SK-N-SH (cell line): Measurements from ENCODE around the gene ECSCR. TPM values are rescaled to one million over a fixed set of nuclear protein-coding genes. Genes with fewer than 3 reads are reported as not detected.

Source experiments
- CTCF ChIA-PET: fragments of 300-600, 350-600 bp; formaldehyde crosslinking; extraction: SDS; loops from one replicate; lab custom pipeline; 2021; lab: Yijun Ruan, JAX
- POLR2A ChIA-PET: fragments of 350-600 bp; sonication (Branson Sonifier 250); formaldehyde crosslinking; extraction: SDS; loops from one replicate; lab custom pipeline; 2020; ENCODE audit warnings: antibody characterized with exemption, inconsistent platforms; lab: Yijun Ruan, JAX
- DNase-seq: peaks from one replicate; pipeline ENCODE4 v3.0.0; 2012
- H2AFZ ChIP-seq: fragments of 200-600 bp; sonication (generic); 2 replicates; pipeline ENCODE4 v1.8.1; 2016; ENCODE audit warnings: antibody characterized with exemption, mild to moderate bottlenecking, low read depth
- H3F3A ChIP-seq: fragments of 200-600 bp; sonication (generic); replicated peaks from 2 replicates; pipeline ENCODE3; 2016; ENCODE audit warnings: antibody characterized with exemption, mild to moderate bottlenecking; ENCODE audit not compliant: insufficient read depth
- H3K27ac ChIP-seq, 2 experiments: fragments of 200-500 bp in 1 of 2; fragments of 200-600 bp in 1 of 2; sonication (Bioruptor generic) in 1 of 2; sonication (generic), shearing (Covaris generic) in 1 of 2; 2 replicates each; pipeline versions ENCODE4 v1.5.1 to v1.6.1; 2014 to 2016; ENCODE audit warnings: low read depth in 2 of 2, inconsistent platforms in 1 of 2, low read length in 1 of 2, mild to moderate bottlenecking in 1 of 2, mixed read lengths in 1 of 2
- H3K27me3 ChIP-seq: fragments of 200-600 bp; sonication (generic), shearing (Covaris generic); 2 replicates; pipeline ENCODE4 v1.6.1; 2016; ENCODE audit warnings: mixed run types; ENCODE audit not compliant: insufficient read depth
- H3K36me3 ChIP-seq, 2 experiments: fragments of 200-500 bp in 1 of 2; fragments of 200-600 bp in 1 of 2; sonication (Bioruptor generic) in 1 of 2; sonication (generic) in 1 of 2; replicated peaks in 1 of 2; 2 replicates each; pipeline versions ENCODE3 to v1.5.1; 2014 to 2016; ENCODE audit warnings: low read length in 1 of 2, mild to moderate bottlenecking in 1 of 2; ENCODE audit not compliant: insufficient read depth in 2 of 2, control insufficient read depth in 1 of 2
- H3K4me1 ChIP-seq, 2 experiments: fragments of 200-500 bp in 1 of 2; fragments of 200-600 bp in 1 of 2; sonication (Bioruptor generic) in 1 of 2; sonication (generic), shearing (Covaris generic) in 1 of 2; 2 replicates each; pipeline versions ENCODE4 v1.5.1 to v1.6.1; 2014 to 2016; ENCODE audit warnings: low read depth in 1 of 2, low read length in 1 of 2, mixed run types in 1 of 2; ENCODE audit not compliant: insufficient read depth in 2 of 2, control insufficient read depth in 1 of 2
- H3K4me2 ChIP-seq: fragments of 200-600 bp; sonication (generic), shearing (Covaris generic); 2 replicates; pipeline ENCODE4 v1.6.1; 2017; ENCODE audit warnings: mixed run types
- H3K4me3 ChIP-seq, 2 experiments: fragments of 200-500 bp in 1 of 2; fragments of 200-600 bp in 1 of 2; sonication (Bioruptor generic) in 1 of 2; sonication (generic), shearing (Covaris generic) in 1 of 2; 2 replicates each; pipeline versions ENCODE4 v1.5.1 to v1.8.1; 2014 to 2016; ENCODE audit warnings: low read depth in 2 of 2, inconsistent platforms in 1 of 2, low read length in 1 of 2, mild to moderate bottlenecking in 1 of 2, mixed read lengths in 1 of 2, moderate library complexity in 1 of 2
- H3K79me2 ChIP-seq: fragments of 200-600 bp; sonication (generic); 2 replicates; pipeline ENCODE4 v1.8.1; 2017; ENCODE audit warnings: mild to moderate bottlenecking; ENCODE audit not compliant: insufficient read depth
- H3K9ac ChIP-seq: fragments of 200-600 bp; sonication (generic); 2 replicates; pipeline ENCODE4 v1.6.1; 2017; ENCODE audit warnings: mixed run types
- H3K9me2 ChIP-seq: fragments of 200-600 bp; sonication (generic); 2 replicates; pipeline ENCODE4 v1.6.1; 2017; ENCODE audit warnings: mixed run types
- H3K9me3 ChIP-seq: fragments of 200-600 bp; sonication (generic); 2 replicates; pipeline ENCODE4 v1.6.1; 2017; ENCODE audit warnings: mixed run types, mild to moderate bottlenecking, moderate library complexity
- H4K20me1 ChIP-seq: fragments of 200-600 bp; sonication (generic); 2 replicates; pipeline ENCODE4 v1.6.1; 2017; ENCODE audit warnings: mild to moderate bottlenecking, mixed run types; ENCODE audit not compliant: insufficient read depth
- CHD2 ChIP-seq: fragments of 150-350 bp; IDR thresholded peaks from 2 replicates; pipeline ENCODE4 v1.6.1; 2018; ENCODE audit warnings: low read length; ENCODE audit not compliant: partially characterized antibody
- ELF1 ChIP-seq: IDR thresholded peaks from 2 replicates; pipeline ENCODE4 v1.4.0; 2012
- FOSL2 ChIP-seq: IDR thresholded peaks from 2 replicates; pipeline ENCODE4 v1.4.0; 2012; ENCODE audit warnings: low read depth, mild to moderate bottlenecking, moderate library complexity, borderline replicate concordance
- FOXM1 ChIP-seq: IDR thresholded peaks from 2 replicates; pipeline ENCODE4 v1.4.0; 2012; ENCODE audit warnings: low read depth, mild to moderate bottlenecking
- IRF3 ChIP-seq: fragments of 150-350 bp; IDR thresholded peaks from 2 replicates; pipeline ENCODE4 v1.6.1; 2016; ENCODE audit warnings: mild to moderate bottlenecking, low read depth, low read length
- JUND ChIP-seq: IDR thresholded peaks from 2 replicates; pipeline ENCODE4 v1.4.0; 2012
- MEF2A ChIP-seq: IDR thresholded peaks from 2 replicates; pipeline ENCODE4 v1.4.0; 2012; ENCODE audit warnings: low read depth, borderline replicate concordance
- MXI1 ChIP-seq: IDR thresholded peaks from 2 replicates; pipeline ENCODE4 v1.6.1; 2012; ENCODE audit warnings: mild to moderate bottlenecking, low read depth, low read length, improper control_type of control experiment
- POLR2AphosphoS5 ChIP-seq: IDR thresholded peaks from 2 replicates; pipeline ENCODE4 v1.6.1; 2012; ENCODE audit warnings: low read depth, low read length
- RAD21 ChIP-seq: IDR thresholded peaks from 2 replicates; pipeline ENCODE4 v1.6.1; 2012; ENCODE audit warnings: mild to moderate bottlenecking, low read length
- RFX5 ChIP-seq: IDR thresholded peaks from 2 replicates; pipeline ENCODE4 v1.6.1; 2012; ENCODE audit warnings: mild to moderate bottlenecking, improper control_type of control experiment, low read length
- SIN3A ChIP-seq: IDR thresholded peaks from 2 replicates; pipeline ENCODE4 v1.6.1; 2012; ENCODE audit warnings: low read depth, mild to moderate bottlenecking, low read length, moderate library complexity, borderline replicate concordance
- TAF1 ChIP-seq: IDR thresholded peaks from 2 replicates; pipeline ENCODE4 v1.6.1; 2012; ENCODE audit warnings: low read depth, mild to moderate bottlenecking, low read length, moderate library complexity, borderline replicate concordance
- TEAD4 ChIP-seq: IDR thresholded peaks from 2 replicates; pipeline ENCODE4 v1.4.0; 2012; ENCODE audit warnings: mild to moderate bottlenecking, borderline replicate concordance; ENCODE audit not compliant: insufficient read depth
- YY1 ChIP-seq: IDR thresholded peaks from 2 replicates; pipeline ENCODE4 v1.4.0; 2012; ENCODE audit warnings: low read depth, mild to moderate bottlenecking
- ZBTB33 ChIP-seq: IDR thresholded peaks from 2 replicates; pipeline ENCODE4 v1.4.0; 2012; ENCODE audit warnings: low read depth, borderline replicate concordance
- WGBS: methylation state at CpG from one replicate; pipeline ENCODE4 v1.1.6; 2017; ENCODE audit warnings: low lambda C conversion rate; 5-methylcytosine and 5-hydroxymethylcytosine counted together
- polyA plus RNA-seq, 3 experiments: library from polyadenylated mRNA; depleted of rRNA; stranded (reverse); fragments of >200 nt; gene quantifications; 2 replicates each; pipeline ENCODE4 v1.2.3, GENCODE V29; 2012

Gene ECSCR
- polyA plus RNA-seq, 1 of the 3 experiments (the other 2 are of a cell fraction): 10.9 TPM

- H3K4me2 ChIP-seq: no peak overlapping the region
- no peaks in the 10 kb centered on the region for H3K9me2 ChIP-seq
- H3K27ac ChIP-seq: no peak overlapping the region
- ChIA-PET POLR2A (no interaction called here), CTCF (interaction anchor here (0.5 to 5.7 kb wide), 4 partner anchors 9 to 101 kb away, joined by 3 to 26 read pairs (median 6); no protein-coding TSS in a partner anchor)
- no peak overlapping the region for H3K9ac ChIP-seq
- TF ChIP-seq RFX5 (no peak), TEAD4 (no peak), FOXM1 (no peak), CHD2 (no peak), MXI1 (no peak), ZBTB33 (no peak), RAD21 (no peak), IRF3 (no peak), MEF2A (no peak), YY1 (no peak), SIN3A (no peak), TAF1 (no peak), JUND (no peak), ELF1 (no peak), POLR2AphosphoS5 (no peak), FOSL2 (no peak)
- no peak overlapping the region for H2AFZ ChIP-seq
- H3K4me3 ChIP-seq: no peak overlapping the region
- no peaks in the 10 kb centered on the region for H4K20me1 ChIP-seq
- H3K4me1 ChIP-seq: peaks cover 0 to 19% of the 10 kb centered on the region in 2 experiments; a peak in 1 of 4 replicates
- 92% methylated on average over 6 of the region's 6 CpGs for WGBS
- no peaks in the 10 kb centered on the region for H3K9me3 ChIP-seq
- no peak for DNase-seq
- H3K36me3 ChIP-seq: peaks cover 23 to 39% of the 10 kb centered on the region in 2 experiments
- H3F3A ChIP-seq: no peaks in the 10 kb centered on the region
- H3K27me3 ChIP-seq: no peaks in the 10 kb centered on the region
- no peaks in the 10 kb centered on the region for H3K79me2 ChIP-seq
Observed at GRCh38 chr5:139413153-139413552, 49.4 kb downstream of the ECSCR start.
